Left forelimb (tissue), 1 donor: ENCODE data around the gene WNT7B.

Experiments
- DNase-seq: peaks from one replicate; pipeline ENCODE4 v3.0.0-alpha.2; 2018; ENCODE audit warnings: low spot score

The WNT7B gene

GRCh38 chr22:45887202-45888131 lies 89.5 kb downstream of the WNT7B start:
- no peak for DNase-seq

GRCh38 chr22:45886540-45886939 lies 90.4 kb downstream of the WNT7B start:
- DNase-seq: peak; percentile 55

- peak; percentile 41 for DNase-seq
Measured at GRCh38 chr22:45885941-45886395, 91.0 kb downstream of the WNT7B start.

- DNase-seq: peak; percentile 60
Measured at GRCh38 chr22:45885171-45885840, 91.7 kb downstream of the WNT7B start.

GRCh38 chr22:45884201-45885062 lies 92.5 kb downstream of the WNT7B start:
- peak; percentile 65 for DNase-seq

- DNase-seq: peak; percentile 48
Measured at GRCh38 chr22:45883811-45884170, 93.2 kb downstream of the WNT7B start.

- peak; percentile 63 for DNase-seq
Measured at GRCh38 chr22:45882881-45883810, 93.8 kb downstream of the WNT7B start.

GRCh38 chr22:45881524-45881875 lies 95.5 kb downstream of the WNT7B start:
- no peak for DNase-seq

GRCh38 chr22:45880716-45881523 lies 96.0 kb downstream of the WNT7B start:
- DNase-seq: peak; percentile 65

- peak; percentile 65 for DNase-seq
Measured at GRCh38 chr22:45880091-45880715, 96.8 kb downstream of the WNT7B start.

- DNase-seq: peak; percentile 40
Measured at GRCh38 chr22:45879552-45879949, 97.4 kb downstream of the WNT7B start.

GRCh38 chr22:45878901-45879551 lies 97.9 kb downstream of the WNT7B start:
- DNase-seq: peak; percentile 58

GRCh38 chr22:45878051-45878781 lies 98.7 kb downstream of the WNT7B start:
- DNase-seq: peak; percentile 70

- peak; percentile 59 for DNase-seq
Measured at GRCh38 chr22:45877651-45878050, 99.3 kb downstream of the WNT7B start.

GRCh38 chr22:45877036-45877380 lies 100.0 kb downstream of the WNT7B start:
- DNase-seq: no peak

- DNase-seq: peak; percentile 56
Measured at GRCh38 chr22:45876136-45877035, 100.6 kb downstream of the WNT7B start.

- DNase-seq: no peak
Measured at GRCh38 chr22:45872659-45873263, 104.2 kb downstream of the WNT7B start.
